ENCODE measurements around the gene RAB18. TPM values are rescaled to one million over a fixed set of nuclear protein-coding genes. Genes with fewer than 3 reads are reported as not detected.
A peak's percentile ranks its signal among the peaks of the same experiment; 100 is the strongest.

RAB18 gene
- total RNA-seq, result 72.3 and 75.8 TPM in 2 replicates
- long read RNA-seq, full-length matches to known transcripts, result 199 of 208 reads
- long read RNA-seq, partial matches to known transcripts, result 1 of 208 reads
- long read RNA-seq, other reads (novel, unspliced or antisense), result 8 of 208 reads

DNA sequence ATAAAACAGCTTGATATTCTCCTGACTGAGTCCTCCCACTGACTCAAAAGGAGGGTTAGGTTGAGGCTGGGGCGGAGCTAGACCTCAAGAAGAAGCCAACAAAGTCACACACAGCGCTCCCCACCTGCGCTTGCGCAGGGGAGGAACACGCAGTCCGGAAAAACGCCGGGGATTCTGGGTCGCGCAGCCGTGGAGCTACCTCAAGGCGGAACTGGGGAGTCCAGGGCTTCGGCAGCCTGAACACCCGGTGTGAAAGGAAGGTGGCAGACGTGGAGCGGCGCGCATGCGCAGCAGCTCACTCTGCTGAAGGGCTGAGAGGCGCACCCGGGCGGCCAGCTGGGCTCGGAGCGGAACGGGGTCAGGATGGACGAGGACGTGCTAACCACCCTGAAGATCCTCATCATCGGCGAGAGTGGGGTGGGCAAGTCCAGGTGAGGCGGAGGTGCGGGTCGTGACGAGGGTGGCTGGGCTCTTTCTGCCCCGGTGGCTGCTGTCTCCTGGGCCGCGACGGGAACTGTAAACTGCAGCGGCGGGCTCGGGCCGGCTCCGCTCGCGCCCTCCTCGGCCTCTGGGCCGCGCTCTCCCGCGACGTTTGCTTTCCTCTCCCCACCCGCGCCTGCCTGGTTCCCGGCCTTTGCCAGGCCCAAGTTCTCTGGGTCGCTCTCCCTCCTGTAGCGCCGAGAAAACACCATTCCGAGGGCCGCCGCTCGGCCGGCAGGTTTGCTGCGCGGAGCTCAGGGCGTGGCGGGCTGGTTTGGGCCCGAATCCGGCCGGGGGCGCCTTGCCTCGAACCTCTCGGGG lies at the start of gene RAB18:
RAB18 (plus strand) TSS at position 298 of the 801 bp plus-strand sequence; CDS start at position 364, 66 bp downstream.
- DNase-seq (ENCODE audit: low read depth, low spot score), result peak; percentile 90
- peak within 1 kb of the TSS; percentile 97 for H3K4me3 Mint-ChIP-seq
- peaks cover 29% of the 10 kb centered on the region for H3K27me3 Mint-ChIP-seq (ENCODE audit: low read depth)

DNA sequence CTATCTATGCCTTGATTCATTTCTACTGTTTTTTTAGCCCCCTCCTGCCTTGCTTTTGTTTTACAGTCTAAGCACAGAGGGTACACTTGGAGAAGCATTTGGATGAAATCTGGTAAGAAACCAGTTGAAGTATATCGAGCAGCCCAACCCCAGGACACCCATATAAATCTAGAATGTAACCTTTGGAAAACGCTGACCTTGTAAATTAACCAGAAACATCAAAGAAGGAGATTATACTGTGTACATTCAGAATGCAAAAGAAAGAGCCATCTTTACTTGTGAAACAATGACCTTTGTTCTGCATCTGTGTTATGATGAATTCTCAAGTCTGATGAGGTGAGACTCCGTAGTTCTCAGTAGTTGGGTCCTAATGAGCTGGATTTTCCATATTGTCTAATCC lies 49.3 kb upstream of the RAB18 start:
- TF ChIP-seq, protein P1, sequence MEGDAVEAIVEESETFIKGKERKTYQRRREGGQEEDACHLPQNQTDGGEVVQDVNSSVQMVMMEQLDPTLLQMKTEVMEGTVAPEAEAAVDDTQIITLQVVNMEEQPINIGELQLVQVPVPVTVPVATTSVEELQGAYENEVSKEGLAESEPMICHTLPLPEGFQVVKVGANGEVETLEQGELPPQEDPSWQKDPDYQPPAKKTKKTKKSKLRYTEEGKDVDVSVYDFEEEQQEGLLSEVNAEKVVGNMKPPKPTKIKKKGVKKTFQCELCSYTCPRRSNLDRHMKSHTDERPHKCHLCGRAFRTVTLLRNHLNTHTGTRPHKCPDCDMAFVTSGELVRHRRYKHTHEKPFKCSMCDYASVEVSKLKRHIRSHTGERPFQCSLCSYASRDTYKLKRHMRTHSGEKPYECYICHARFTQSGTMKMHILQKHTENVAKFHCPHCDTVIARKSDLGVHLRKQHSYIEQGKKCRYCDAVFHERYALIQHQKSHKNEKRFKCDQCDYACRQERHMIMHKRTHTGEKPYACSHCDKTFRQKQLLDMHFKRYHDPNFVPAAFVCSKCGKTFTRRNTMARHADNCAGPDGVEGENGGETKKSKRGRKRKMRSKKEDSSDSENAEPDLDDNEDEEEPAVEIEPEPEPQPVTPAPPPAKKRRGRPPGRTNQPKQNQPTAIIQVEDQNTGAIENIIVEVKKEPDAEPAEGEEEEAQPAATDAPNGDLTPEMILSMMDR (conservative IDR thresholded peaks at IDR 0.05), result no peak
- no peaks in the 10 kb centered on the region for H3K27me3 Mint-ChIP-seq (ENCODE audit: low read depth)
- H3K4me3 Mint-ChIP-seq, result no peak overlapping the region
- DNase-seq (ENCODE audit: low read depth, low spot score), result no peak
- H3K36me3 Mint-ChIP-seq (ENCODE audit: low read depth), result no peaks in the 10 kb centered on the region
- no peaks in the 10 kb centered on the region for H3K9me3 Mint-ChIP-seq
- H3K4me1 Mint-ChIP-seq, result no peaks in the 10 kb centered on the region
- no peak overlapping the region for H3K27ac Mint-ChIP-seq (ENCODE audit: unreplicated experiment)

More for the DNA sequence above, at the start of gene RAB18:
- no peaks in the 10 kb centered on the region for H3K36me3 Mint-ChIP-seq (ENCODE audit: low read depth)
- H3K4me1 Mint-ChIP-seq, result peaks cover 36% of the 10 kb centered on the region
- H3K9me3 Mint-ChIP-seq, result no peaks in the 10 kb centered on the region
- TF ChIP-seq, protein P1 (conservative IDR thresholded peaks at IDR 0.05), result no peak
- H3K27ac Mint-ChIP-seq (ENCODE audit: unreplicated experiment), result peak within 1 kb of the TSS; percentile 96

DNA sequence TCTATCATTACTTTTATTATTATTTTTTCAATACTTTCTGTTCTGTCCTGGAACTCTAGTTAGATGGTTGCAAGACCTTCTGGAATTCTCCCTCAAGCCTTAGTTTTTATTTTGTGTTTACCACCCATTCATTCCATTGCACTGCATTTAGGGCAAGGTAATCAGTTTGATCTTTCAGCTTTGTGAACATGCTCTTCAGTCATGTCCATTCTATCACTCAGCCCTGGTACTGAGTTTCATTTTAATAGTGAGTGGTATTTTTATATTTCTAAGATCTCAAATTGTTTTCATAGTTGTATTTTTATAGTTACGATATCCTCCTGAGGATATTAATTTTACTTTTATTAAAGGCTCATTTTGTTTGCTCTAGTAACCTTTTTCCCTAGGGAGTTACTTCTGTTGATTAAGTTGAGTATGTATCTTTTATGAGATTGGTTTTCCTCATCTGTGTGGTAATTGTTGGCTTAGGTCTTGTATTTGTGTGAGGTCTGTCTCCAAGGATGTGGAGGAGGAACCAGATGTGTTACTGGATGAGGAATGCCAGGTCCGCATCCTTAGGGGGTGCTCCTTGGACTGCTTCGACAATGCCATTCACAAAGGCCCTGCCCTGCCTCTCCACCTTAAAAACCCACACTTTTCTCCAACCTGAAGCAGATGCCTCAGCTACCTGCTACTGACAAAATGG lies 46.7 kb upstream of the RAB18 start:
- no peaks in the 10 kb centered on the region for H3K27me3 Mint-ChIP-seq (ENCODE audit: low read depth)
- no peak for DNase-seq (ENCODE audit: low read depth, low spot score)
- H3K36me3 Mint-ChIP-seq (ENCODE audit: low read depth), result no peaks in the 10 kb centered on the region
- no peaks in the 10 kb centered on the region for H3K9me3 Mint-ChIP-seq
- no peak overlapping the region for H3K4me3 Mint-ChIP-seq
- H3K27ac Mint-ChIP-seq (ENCODE audit: unreplicated experiment), result no peak overlapping the region
- TF ChIP-seq, protein P1 (conservative IDR thresholded peaks at IDR 0.05), result no peak
- no peaks in the 10 kb centered on the region for H3K4me1 Mint-ChIP-seq

DNA sequence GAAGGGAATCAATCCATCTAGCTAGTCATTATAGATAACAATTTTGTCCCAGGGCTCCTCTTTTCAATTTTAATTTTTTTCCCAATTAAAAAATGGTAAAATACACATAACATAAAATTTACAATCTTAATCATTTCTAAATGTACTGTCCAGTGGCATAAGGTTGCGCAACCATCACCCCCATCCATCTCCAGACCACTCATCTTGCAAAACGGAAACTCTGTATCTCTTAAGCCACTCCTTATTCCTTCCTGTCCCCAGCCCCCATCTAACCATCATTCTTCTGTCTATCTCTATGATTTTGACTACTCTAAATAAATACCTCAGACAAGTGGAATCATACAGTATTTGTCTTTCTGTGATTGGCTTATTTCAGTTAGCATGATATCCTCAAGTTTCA lies 46.1 kb upstream of the RAB18 start:
- no peak for DNase-seq (ENCODE audit: low read depth, low spot score)
- Mint-ChIP-seq H3K4me1 (no peaks in the 10 kb centered on the region), H3K27me3 (ENCODE audit: low read depth) (no peaks in the 10 kb centered on the region), H3K36me3 (ENCODE audit: low read depth) (no peaks in the 10 kb centered on the region), H3K4me3 (no peak overlapping the region), H3K9me3 (no peaks in the 10 kb centered on the region), H3K27ac (ENCODE audit: unreplicated experiment) (no peak overlapping the region)
- TF ChIP-seq, protein P1 (conservative IDR thresholded peaks at IDR 0.05), result no peak

DNA sequence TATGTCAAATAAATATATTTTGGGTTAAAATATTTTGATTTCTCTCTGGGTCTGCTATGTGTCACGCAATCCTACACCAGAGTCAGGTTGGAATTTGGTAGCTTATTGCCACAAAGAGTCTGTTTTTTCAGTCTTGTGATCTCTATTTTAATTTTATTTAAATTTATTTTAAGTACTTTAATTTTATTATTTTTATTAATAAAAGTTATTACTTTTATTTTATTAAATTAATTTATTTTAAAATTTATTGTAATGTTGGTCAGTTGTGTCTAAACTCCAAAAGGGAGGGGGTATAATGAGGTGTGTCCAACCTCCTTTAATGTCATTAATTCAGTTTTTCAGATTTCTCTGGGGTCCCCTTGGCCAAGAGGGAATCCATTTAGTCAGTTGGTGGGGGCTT lies 42.8 kb upstream of the RAB18 start:
- Mint-ChIP-seq H3K36me3 (ENCODE audit: low read depth) (no peaks in the 10 kb centered on the region), H3K4me3 (no peak overlapping the region), H3K27ac (ENCODE audit: unreplicated experiment) (no peak overlapping the region), H3K9me3 (no peaks in the 10 kb centered on the region), H3K4me1 (no peaks in the 10 kb centered on the region), H3K27me3 (ENCODE audit: low read depth) (no peaks in the 10 kb centered on the region)
- DNase-seq (ENCODE audit: low read depth, low spot score), result no peak
- TF ChIP-seq, protein P1 (conservative IDR thresholded peaks at IDR 0.05), result no peak
